HFFc6 (cell line): ENCODE measurements around the gene RPE. TPM values are rescaled to one million over a fixed set of nuclear protein-coding genes. Genes with fewer than 3 reads are reported as not detected.

ENCODE experiments used
- DNase-seq: peaks from one replicate; pipeline ENCODE4 v3.0.0-alpha.2; 2018
- H3K27ac Mint-ChIP-seq: 2 replicates; pipeline ENCODE4 v1.8.0; 2020; ENCODE audit warnings: mild to moderate bottlenecking, mixed read lengths
- H3K27me3 Mint-ChIP-seq: 2 replicates; pipeline ENCODE4 v1.8.0; 2021; ENCODE audit warnings: mild to moderate bottlenecking, moderate library complexity, mixed read lengths; ENCODE audit not compliant: insufficient read depth
- H3K36me3 Mint-ChIP-seq: 2 replicates; pipeline ENCODE4 v1.8.0; 2021; ENCODE audit warnings: low read depth, mixed read lengths
- H3K4me1 Mint-ChIP-seq: 2 replicates; pipeline ENCODE4 v1.8.0; 2020; ENCODE audit warnings: low read depth, mixed read lengths
- H3K4me3 Mint-ChIP-seq: 2 replicates; pipeline ENCODE4 v1.8.0; 2020; ENCODE audit warnings: mild to moderate bottlenecking, moderate library complexity, mixed read lengths
- H3K9me3 Mint-ChIP-seq: 2 replicates; pipeline ENCODE4 v1.8.0; 2020; ENCODE audit warnings: mild to moderate bottlenecking, mixed read lengths
- CTCF ChIP-seq: fragments of 200-600 bp; sonication (generic); IDR thresholded peaks from 2 replicates; pipeline ENCODE4 v1.5.0; 2021; ENCODE audit warnings: antibody characterized with exemption, mild to moderate bottlenecking
- total RNA-seq, 6 experiments: library from RNA; stranded (reverse); fragmentation: NEBNext Ultra II Directional; extraction: Animal tissue kit (Norgen Biotek cat#: 25700); gene quantifications; 2 replicates in 1 of 6; 3 replicates in 5 of 6; pipeline ENCODE4 v1.2.3, GENCODE V29; 2021

The RPE gene
- total RNA-seq, 6 experiments from 2014 or later = 58.9 to 70.9 (median 67.3) TPM

GRCh38 chr2:210034087-210034683, 31.7 kb downstream of the RPE start:
- no peak overlapping the region for H3K4me3 Mint-ChIP-seq
- no peak for TF ChIP-seq CTCF
- H3K27me3 Mint-ChIP-seq = no peaks in the 10 kb centered on the region
- H3K27ac Mint-ChIP-seq = no peak overlapping the region
- no peak for DNase-seq
- no peaks in the 10 kb centered on the region for H3K36me3 Mint-ChIP-seq
- H3K4me1 Mint-ChIP-seq = no peaks in the 10 kb centered on the region
- H3K9me3 Mint-ChIP-seq = no peaks in the 10 kb centered on the region

- Mint-ChIP-seq H3K36me3 (no peaks in the 10 kb centered on the region), H3K4me1 (no peaks in the 10 kb centered on the region), H3K27me3 (no peaks in the 10 kb centered on the region), H3K27ac (no peak overlapping the region), H3K9me3 (no peaks in the 10 kb centered on the region), H3K4me3 (no peak overlapping the region)
- TF ChIP-seq CTCF = no peak
- DNase-seq = no peak
Observed at GRCh38 chr2:210035679-210036078, 33.2 kb downstream of the RPE start.

- no peak for DNase-seq
- Mint-ChIP-seq H3K4me1 (no peaks in the 10 kb centered on the region), H3K27me3 (no peaks in the 10 kb centered on the region), H3K27ac (no peak overlapping the region), H3K36me3 (no peaks in the 10 kb centered on the region), H3K4me3 (no peak overlapping the region), H3K9me3 (no peaks in the 10 kb centered on the region)
- no peak for TF ChIP-seq CTCF
Observed at GRCh38 chr2:210038078-210038477, 35.6 kb downstream of the RPE start.

GRCh38 chr2:210046851-210047500, 44.5 kb downstream of the RPE start:
- H3K27me3 Mint-ChIP-seq = no peaks in the 10 kb centered on the region
- H3K9me3 Mint-ChIP-seq = peaks cover 10% of the 10 kb centered on the region; the same call in 1 of the 2 replicates
- no peak for TF ChIP-seq CTCF
- no peak for DNase-seq
- H3K4me1 Mint-ChIP-seq = no peaks in the 10 kb centered on the region
- peaks cover 9% of the 10 kb centered on the region; the same call in 1 of the 2 replicates for H3K36me3 Mint-ChIP-seq
- H3K27ac Mint-ChIP-seq = no peak overlapping the region
- no peak overlapping the region for H3K4me3 Mint-ChIP-seq

GRCh38 chr2:210049831-210050230, 47.4 kb downstream of the RPE start:
- no peak for TF ChIP-seq CTCF
- Mint-ChIP-seq H3K27me3 (peaks cover 2% of the 10 kb centered on the region; the same call in 1 of the 2 replicates), H3K9me3 (peaks cover 13% of the 10 kb centered on the region), H3K27ac (no peak overlapping the region), H3K4me3 (no peak overlapping the region), H3K36me3 (peaks cover 14% of the 10 kb centered on the region; the same call in 1 of the 2 replicates), H3K4me1 (no peaks in the 10 kb centered on the region)
- DNase-seq = no peak
